ENCODE measurements around the gene C1orf226. TPM values are rescaled to one million over a fixed set of nuclear protein-coding genes. Genes with fewer than 3 reads are reported as not detected.
"Not testable (repeated sequence)": the region's sequence is repeated elsewhere in the genome, so short reads cannot be mapped to it uniquely, and the experiment has no call there.

Gene C1orf226
- total RNA-seq, 2 experiments from 2014 or later = not detected

GRCh38 chr1:162421258-162422164 is 40.0 kb downstream of the C1orf226 start:
- DNase-seq (no peak), ATAC-seq (ENCODE audit: poor library complexity) (no peak)
- Histone ChIP-seq H3K27ac (ENCODE audit: low read depth in 1 of 2, low read length in 2 of 2) (no peak overlapping the region), H3K4me3 (ENCODE audit: low read length) (no peak overlapping the region), H3K27me3 (ENCODE audit: control insufficient read depth in 1 of 2, insufficient read depth in 2 of 2, low read length in 2 of 2) (peaks cover 7 to 15% of the 10 kb centered on the region in 2 experiments), H3K4me1 (ENCODE audit: insufficient read depth, low read length) (no peaks in the 10 kb centered on the region), H3K36me3 (ENCODE audit: insufficient read depth, low read length) (no peaks in the 10 kb centered on the region), H3K9me3 (ENCODE audit: control insufficient read depth in 1 of 2, insufficient read depth in 1 of 2, low read length in 2 of 2) (no peaks in the 10 kb centered on the region)
- no peaks in the 10 kb centered on the region for H3K36me3 Mint-ChIP-seq (ENCODE audit: low read depth)
- intact Hi-C loops (cut with DNase I, micrococcal nuclease) = no loop called here
- no peaks in the 10 kb centered on the region for H3K4me1 Mint-ChIP-seq (ENCODE audit: low read depth)
- H3K27ac Mint-ChIP-seq = no peak overlapping the region
- no peaks in the 10 kb centered on the region for H3K9me3 Mint-ChIP-seq
- POLR2A ChIA-PET = no interaction called here
- no peak for TF ChIP-seq CTCF (IDR thresholded peaks at IDR 0.05)
- no peak overlapping the region for H3K4me3 Mint-ChIP-seq
- CTCF ChIA-PET = no interaction called here
- H3K27me3 Mint-ChIP-seq = peaks cover 54% of the 10 kb centered on the region

- H3K4me3 Mint-ChIP-seq = no peak overlapping the region
- H3K36me3 Mint-ChIP-seq (ENCODE audit: low read depth) = no peaks in the 10 kb centered on the region
- CTCF ChIA-PET = no interaction called here
- POLR2A ChIA-PET = no interaction called here
- no peak for ATAC-seq (ENCODE audit: poor library complexity)
- intact Hi-C loops (cut with DNase I, micrococcal nuclease) = no loop called here
- no peaks in the 10 kb centered on the region for H3K4me1 ChIP-seq (ENCODE audit: insufficient read depth, low read length)
- H3K27ac Mint-ChIP-seq = no peak overlapping the region
- peaks cover 7 to 15% of the 10 kb centered on the region in 2 experiments for H3K27me3 ChIP-seq (ENCODE audit: control insufficient read depth in 1 of 2, insufficient read depth in 2 of 2, low read length in 2 of 2)
- no peak overlapping the region for H3K27ac ChIP-seq (ENCODE audit: low read depth in 1 of 2, low read length in 2 of 2)
- peaks cover 41% of the 10 kb centered on the region for H3K27me3 Mint-ChIP-seq
- no peak overlapping the region for H3K4me3 ChIP-seq (ENCODE audit: low read length)
- DNase-seq = peak in 2 of 14 experiments; percentile 25 to 46
- no peaks in the 10 kb centered on the region for H3K36me3 ChIP-seq (ENCODE audit: insufficient read depth, low read length)
- H3K9me3 ChIP-seq (ENCODE audit: control insufficient read depth in 1 of 2, insufficient read depth in 1 of 2, low read length in 2 of 2) = no peaks in the 10 kb centered on the region
- no peak for TF ChIP-seq CTCF (IDR thresholded peaks at IDR 0.05)
- H3K9me3 Mint-ChIP-seq = no peaks in the 10 kb centered on the region
- H3K4me1 Mint-ChIP-seq (ENCODE audit: low read depth) = no peaks in the 10 kb centered on the region
Observed at GRCh38 chr1:162422662-162423375, 41.3 kb downstream of the C1orf226 start.

DNA sequence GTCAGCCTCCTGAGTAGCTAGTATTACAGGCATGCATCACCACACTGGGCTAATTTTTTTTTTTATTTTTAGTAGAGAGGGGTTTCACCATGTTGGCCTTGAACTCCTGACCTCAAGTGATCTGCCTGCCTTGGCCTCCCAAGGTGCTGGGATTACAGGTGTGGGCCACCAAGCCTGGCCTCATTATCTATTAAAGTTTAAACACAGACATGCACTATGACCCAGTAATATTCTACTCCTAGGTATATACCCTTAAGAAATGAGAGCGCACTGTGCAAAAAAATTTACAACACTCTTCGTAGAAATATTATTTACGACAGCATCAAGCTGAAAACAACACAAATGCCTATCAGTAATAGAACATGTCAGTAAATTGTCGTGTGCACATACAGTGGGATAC is 49.1 kb downstream of the C1orf226 start:
- no peaks in the 10 kb centered on the region for H3K36me3 ChIP-seq (ENCODE audit: insufficient read depth, low read length)
- ChIA-PET POLR2A (no interaction called here), CTCF (no interaction called here)
- H3K4me3 ChIP-seq (ENCODE audit: low read length) = no peak overlapping the region
- Mint-ChIP-seq H3K4me1 (ENCODE audit: low read depth) (no peaks in the 10 kb centered on the region), H3K27ac (no peak overlapping the region), H3K4me3 (no peak overlapping the region), H3K27me3 (no peaks in the 10 kb centered on the region), H3K9me3 (no peaks in the 10 kb centered on the region), H3K36me3 (ENCODE audit: low read depth) (no peaks in the 10 kb centered on the region)
- intact Hi-C loops (cut with DNase I, micrococcal nuclease) = no loop called here
- H3K27ac ChIP-seq (ENCODE audit: low read depth in 1 of 2, low read length in 2 of 2) = no peak overlapping the region
- no peak for ATAC-seq (ENCODE audit: poor library complexity)
- H3K27me3 ChIP-seq (ENCODE audit: control insufficient read depth in 1 of 2, insufficient read depth in 2 of 2, low read length in 2 of 2) = no peaks in the 10 kb centered on the region
- H3K9me3 ChIP-seq (ENCODE audit: control insufficient read depth in 1 of 2, insufficient read depth in 1 of 2, low read length in 2 of 2) = no peaks in the 10 kb centered on the region
- TF ChIP-seq CTCF (IDR thresholded peaks at IDR 0.05) = no peak
- no peaks in the 10 kb centered on the region for H3K4me1 ChIP-seq (ENCODE audit: insufficient read depth, low read length)
- no peak for DNase-seq

- DNase-seq; H3K9me3 Mint-ChIP-seq; intact Hi-C loops (cut with DNase I, micrococcal nuclease); H3K27ac ChIP-seq (ENCODE audit: low read depth in 1 of 2, low read length in 2 of 2); H3K27ac Mint-ChIP-seq; H3K36me3 ChIP-seq (ENCODE audit: insufficient read depth, low read length); H3K27me3 Mint-ChIP-seq; H3K27me3 ChIP-seq (ENCODE audit: control insufficient read depth in 1 of 2, insufficient read depth in 2 of 2, low read length in 2 of 2); H3K36me3 Mint-ChIP-seq (ENCODE audit: low read depth); H3K4me1 ChIP-seq (ENCODE audit: insufficient read depth, low read length); H3K4me3 ChIP-seq (ENCODE audit: low read length); ATAC-seq (ENCODE audit: poor library complexity); H3K9me3 ChIP-seq (ENCODE audit: control insufficient read depth in 1 of 2, insufficient read depth in 1 of 2, low read length in 2 of 2); H3K4me3 Mint-ChIP-seq; CTCF ChIA-PET; POLR2A ChIA-PET; H3K4me1 Mint-ChIP-seq (ENCODE audit: low read depth): not testable (repeated sequence)
Observed at GRCh38 chr1:162432977-162433713, 51.6 kb downstream of the C1orf226 start.

All from CD4-positive, alpha-beta T cell (primary cell).